CD14-positive monocyte (primary cell): ENCODE results near the gene DPP6. TPM values are rescaled to one million over a fixed set of nuclear protein-coding genes. Genes with fewer than 3 reads are reported as not detected.

Experiments used
- DNase-seq, 3 donors: peaks; one replicate each; pipeline ENCODE4 v3.0.0-alpha.2; 2011 to 2022
- H2AFZ ChIP-seq: 2 replicates; pipeline ENCODE4 v1.6.0; 2012; ENCODE audit warnings: mild to moderate bottlenecking, low read depth, low read length, inconsistent platforms; ENCODE audit not compliant: insufficient read depth, poor library complexity, severe bottlenecking
- H3K27ac ChIP-seq, 2 donors: 1 replicate in 1 of 2; 2 replicates in 1 of 2; pipeline ENCODE4 v1.5.1; 2012 to 2013; ENCODE audit warnings: low read length in 2 of 2, control low read depth in 1 of 2, inconsistent platforms in 1 of 2, low read depth in 1 of 2, mild to moderate bottlenecking in 1 of 2
- H3K27me3 ChIP-seq, 2 donors: one replicate each; pipeline versions ENCODE4 v1.6.0 to v1.6.1; 2011 to 2013; ENCODE audit warnings: low read length in 2 of 2; ENCODE audit not compliant: control insufficient read depth in 2 of 2, insufficient read depth in 2 of 2
- H3K36me3 ChIP-seq, 2 donors: replicated peaks in 1 of 2; 1 replicate in 1 of 2; 2 replicates in 1 of 2; pipeline versions ENCODE4 v1.5.1 to v1.6.1; 2012 to 2013; ENCODE audit warnings: low read length in 2 of 2, control low read depth in 1 of 2, inconsistent platforms in 1 of 2, mild to moderate bottlenecking in 1 of 2; ENCODE audit not compliant: insufficient read depth in 2 of 2, control insufficient read depth in 1 of 2
- H3K4me1 ChIP-seq, 2 donors: 1 replicate in 1 of 2; 2 replicates in 1 of 2; pipeline versions ENCODE4 v1.5.1 to v1.6.1; 2012 to 2013; ENCODE audit warnings: low read length in 2 of 2, control low read depth in 1 of 2, inconsistent platforms in 1 of 2, mild to moderate bottlenecking in 1 of 2, moderate library complexity in 1 of 2; ENCODE audit not compliant: insufficient read depth in 2 of 2, control insufficient read depth in 1 of 2
- H3K4me2 ChIP-seq: replicated peaks from 2 replicates; pipeline ENCODE3; 2012; ENCODE audit warnings: low read length, moderate library complexity, mild to moderate bottlenecking; ENCODE audit not compliant: poor library complexity, severe bottlenecking; ENCODE audit errors: extremely low read depth
- H3K4me3 ChIP-seq, 3 experiments: fragments of 200-600 bp in 1 of 3; sonication (generic) in 1 of 3; replicated peaks in 1 of 3; 1 replicate in 2 of 3; 2 replicates in 1 of 3; pipeline ENCODE4 v1.5.1; 2011 to 2013; ENCODE audit warnings: low read length in 3 of 3, mild to moderate bottlenecking in 3 of 3, control low read depth in 2 of 3, low read depth in 2 of 3, inconsistent platforms in 1 of 3, moderate library complexity in 1 of 3
- H3K79me2 ChIP-seq: 2 replicates; pipeline ENCODE4 v1.6.0; 2012; ENCODE audit warnings: mild to moderate bottlenecking, control low read depth, inconsistent platforms, low read length, moderate library complexity; ENCODE audit not compliant: insufficient read depth
- H3K9ac ChIP-seq: 2 replicates; pipeline ENCODE4 v1.6.0; 2017; ENCODE audit warnings: low read length, mild to moderate bottlenecking; ENCODE audit not compliant: insufficient read depth, poor library complexity, severe bottlenecking
- H3K9me3 ChIP-seq, 2 donors: replicated peaks in 1 of 2; 1 replicate in 1 of 2; 2 replicates in 1 of 2; pipeline versions ENCODE4 v1.5.1 to v1.6.1; 2012 to 2013; ENCODE audit warnings: low read length in 2 of 2, control low read depth in 1 of 2; ENCODE audit not compliant: control insufficient read depth in 1 of 2, insufficient read depth in 1 of 2
- H4K20me1 ChIP-seq: 2 replicates; pipeline ENCODE4 v1.6.0; 2012; ENCODE audit warnings: mild to moderate bottlenecking, low read length, control low read depth, moderate library complexity; ENCODE audit not compliant: insufficient read depth
- H3K27ac Mint-ChIP-seq, 7 donors: one replicate each; pipeline ENCODE4 v1.8.0; 2020; ENCODE audit warnings: mild to moderate bottlenecking in 7 of 7, mixed read lengths in 7 of 7, moderate library complexity in 6 of 7, inconsistent platforms in 2 of 7
- H3K27me3 Mint-ChIP-seq, 3 donors: one replicate each; pipeline ENCODE4 v1.8.0; 2021 to 2022; ENCODE audit warnings: low read depth in 3 of 3, mild to moderate bottlenecking in 3 of 3, mixed read lengths in 3 of 3, moderate library complexity in 3 of 3, inconsistent platforms in 1 of 3
- H3K36me3 Mint-ChIP-seq, 2 donors: one replicate each; pipeline ENCODE4 v1.8.0; 2020; ENCODE audit warnings: mixed read lengths in 2 of 2, inconsistent platforms in 1 of 2, mild to moderate bottlenecking in 1 of 2
- H3K4me1 Mint-ChIP-seq: one replicate; pipeline ENCODE4 v1.8.0; 2020; ENCODE audit warnings: mild to moderate bottlenecking, mixed read lengths
- H3K4me3 Mint-ChIP-seq, 2 donors: one replicate each; pipeline ENCODE4 v1.8.0; 2020; ENCODE audit warnings: mild to moderate bottlenecking in 2 of 2, mixed read lengths in 2 of 2, moderate library complexity in 1 of 2
- H3K9me3 Mint-ChIP-seq, 7 donors: one replicate each; pipeline ENCODE4 v1.8.0; 2020 to 2022; ENCODE audit warnings: mixed read lengths in 7 of 7, mild to moderate bottlenecking in 6 of 7, moderate library complexity in 6 of 7, inconsistent platforms in 2 of 7
- WGBS: methylation state at CpG from one replicate; pipeline ENCODE4 v1.1.5; 2013; ENCODE audit warnings: missing lambda C conversion rate; ENCODE audit not compliant: insufficient coverage; 5-methylcytosine and 5-hydroxymethylcytosine counted together
- intact Hi-C, 2 donors: fragments of 100-400 bp; cut with micrococcal nuclease; formaldehyde crosslinking; loops; one replicate each; pipeline versions ENCODE4 v1.15.0 to v1.15.1; 2023
- polyA plus RNA-seq, 3 donors: library from polyadenylated mRNA; depleted of rRNA in 1 of 3; unstranded in 2 of 3; stranded (reverse) in 1 of 3; fragments of 300-500 nt in 2 of 3; fragments of >200 nt in 1 of 3; fragmentation: Illumina TruSeq in 2 of 3; gene quantifications; 1 replicate in 2 of 3; 2 replicates in 1 of 3; pipeline ENCODE4 v1.2.3, GENCODE V29; 2012 to 2021
- TF ChIP-seq, protein P1 (sequence below): fragments of 200-600 bp; IDR thresholded peaks from one replicate; pipeline ENCODE4 v1.8.0; 2022; ENCODE audit warnings: antibody characterized with exemption, mild to moderate bottlenecking

DPP6 gene
- polyA plus RNA-seq, 3 donors: not detected

DNA sequence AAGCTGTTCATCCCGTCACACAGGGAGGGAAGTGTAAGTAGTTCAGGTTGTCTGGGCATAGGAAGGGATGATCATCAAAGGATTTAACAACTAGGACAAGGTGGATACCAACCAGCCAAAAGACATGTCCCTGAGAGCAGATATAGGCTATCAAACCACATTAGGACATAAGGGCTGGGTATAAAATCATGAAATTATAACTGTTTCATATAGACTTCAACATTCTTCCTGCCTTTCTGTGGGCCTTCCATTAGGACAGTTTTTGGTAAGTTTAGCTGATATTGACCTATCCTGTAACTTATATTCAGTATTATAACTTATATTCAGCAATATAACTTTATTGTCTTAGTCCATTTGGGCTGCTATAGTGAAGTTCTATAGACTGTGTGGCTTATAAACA lies 759.8 kb downstream of the DPP6 start:
- Histone ChIP-seq H2AFZ (no peak overlapping the region), H3K27me3 (no peaks in the 10 kb centered on the region), H4K20me1 (no peaks in the 10 kb centered on the region), H3K79me2 (no peaks in the 10 kb centered on the region), H3K9me3 (peaks cover 22 to 24% of the 10 kb centered on the region in 2 donors), H3K27ac (no peak overlapping the region), H3K9ac (no peak overlapping the region), H3K4me3 (no peak overlapping the region), H3K4me2 (no peak overlapping the region), H3K36me3 (no peaks in the 10 kb centered on the region), H3K4me1 (no peaks in the 10 kb centered on the region)
- no CpG with 5 or more reads among the region's 1 CpG for WGBS
- TF ChIP-seq, protein P1, sequence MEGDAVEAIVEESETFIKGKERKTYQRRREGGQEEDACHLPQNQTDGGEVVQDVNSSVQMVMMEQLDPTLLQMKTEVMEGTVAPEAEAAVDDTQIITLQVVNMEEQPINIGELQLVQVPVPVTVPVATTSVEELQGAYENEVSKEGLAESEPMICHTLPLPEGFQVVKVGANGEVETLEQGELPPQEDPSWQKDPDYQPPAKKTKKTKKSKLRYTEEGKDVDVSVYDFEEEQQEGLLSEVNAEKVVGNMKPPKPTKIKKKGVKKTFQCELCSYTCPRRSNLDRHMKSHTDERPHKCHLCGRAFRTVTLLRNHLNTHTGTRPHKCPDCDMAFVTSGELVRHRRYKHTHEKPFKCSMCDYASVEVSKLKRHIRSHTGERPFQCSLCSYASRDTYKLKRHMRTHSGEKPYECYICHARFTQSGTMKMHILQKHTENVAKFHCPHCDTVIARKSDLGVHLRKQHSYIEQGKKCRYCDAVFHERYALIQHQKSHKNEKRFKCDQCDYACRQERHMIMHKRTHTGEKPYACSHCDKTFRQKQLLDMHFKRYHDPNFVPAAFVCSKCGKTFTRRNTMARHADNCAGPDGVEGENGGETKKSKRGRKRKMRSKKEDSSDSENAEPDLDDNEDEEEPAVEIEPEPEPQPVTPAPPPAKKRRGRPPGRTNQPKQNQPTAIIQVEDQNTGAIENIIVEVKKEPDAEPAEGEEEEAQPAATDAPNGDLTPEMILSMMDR: no peak
- intact Hi-C loops: no loop called here
- no peaks in the 10 kb centered on the region for H3K36me3 Mint-ChIP-seq
- H3K27ac Mint-ChIP-seq: no peak overlapping the region
- peaks cover 7 to 37% (median 16%) of the 10 kb centered on the region in 7 donors for H3K9me3 Mint-ChIP-seq
- peaks cover 0 to 3% (median 1%) of the 10 kb centered on the region in 3 donors for H3K27me3 Mint-ChIP-seq
- no peak for DNase-seq
- H3K4me3 Mint-ChIP-seq: no peak overlapping the region
- H3K4me1 Mint-ChIP-seq: no peaks in the 10 kb centered on the region

DNA sequence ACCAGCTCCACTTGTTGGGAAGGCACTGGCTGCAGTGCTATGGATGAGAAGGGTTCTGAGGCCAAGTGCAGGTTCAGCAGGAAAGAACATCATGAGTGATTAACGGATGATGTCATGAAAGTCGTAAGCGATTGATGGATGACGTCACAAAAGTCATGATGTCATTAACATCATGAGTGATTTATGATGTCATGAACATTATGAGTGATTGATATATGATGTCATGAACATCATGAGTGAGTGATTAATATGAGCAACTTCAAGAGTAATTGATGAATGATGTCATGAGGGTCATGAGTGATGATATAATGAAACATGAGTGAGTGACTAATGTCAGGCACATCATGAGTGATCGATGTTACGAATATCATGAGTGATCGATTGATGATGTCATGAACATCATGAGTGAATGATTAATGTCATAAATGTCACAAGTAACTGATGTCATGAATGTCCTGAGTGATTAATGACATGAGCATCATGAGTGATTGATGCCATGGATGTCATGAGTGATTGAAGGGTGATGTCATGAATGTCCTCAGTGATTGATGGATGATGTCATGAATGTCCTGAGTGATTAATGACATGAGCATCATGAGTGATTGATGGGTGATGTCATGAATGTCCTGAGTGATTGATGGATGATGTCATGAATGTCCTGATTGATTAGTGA lies 765.2 kb downstream of the DPP6 start:
- 72% methylated on average over 7 of the region's 7 CpGs for WGBS
- Mint-ChIP-seq H3K4me3 (no peak overlapping the region), H3K9me3 (peaks cover 0 to 22% (median 8%) of the 10 kb centered on the region in 7 donors), H3K27me3 (peaks cover 0 to 3% (median 1%) of the 10 kb centered on the region in 3 donors), H3K4me1 (no peaks in the 10 kb centered on the region), H3K36me3 (no peaks in the 10 kb centered on the region), H3K27ac (no peak overlapping the region)
- TF ChIP-seq, protein P1: no peak
- H3K4me2 ChIP-seq: no peak overlapping the region
- no peak for DNase-seq
- H3K4me1 ChIP-seq: no peaks in the 10 kb centered on the region
- H3K9me3 ChIP-seq: peaks cover 7 to 12% of the 10 kb centered on the region in 2 donors
- no peak overlapping the region for H3K9ac ChIP-seq
- no peaks in the 10 kb centered on the region for H4K20me1 ChIP-seq
- intact Hi-C loops: no loop called here
- H3K79me2 ChIP-seq: no peaks in the 10 kb centered on the region
- H3K27me3 ChIP-seq: no peaks in the 10 kb centered on the region
- H3K4me3 ChIP-seq: no peak overlapping the region
- no peak overlapping the region for H3K27ac ChIP-seq
- H3K36me3 ChIP-seq: no peaks in the 10 kb centered on the region
- H2AFZ ChIP-seq: no peak overlapping the region
